Endothelial cell of hepatic sinusoid (primary cell): Measurements from ENCODE around the gene KCNB1.

ENCODE experiments used
- in situ Hi-C: cut with HindIII; loops from 2 replicates; pipeline ENCODE4 v1.10.0; 2017; ENCODE audit warnings: low sequenced_read_pairs

KCNB1 gene

DNA sequence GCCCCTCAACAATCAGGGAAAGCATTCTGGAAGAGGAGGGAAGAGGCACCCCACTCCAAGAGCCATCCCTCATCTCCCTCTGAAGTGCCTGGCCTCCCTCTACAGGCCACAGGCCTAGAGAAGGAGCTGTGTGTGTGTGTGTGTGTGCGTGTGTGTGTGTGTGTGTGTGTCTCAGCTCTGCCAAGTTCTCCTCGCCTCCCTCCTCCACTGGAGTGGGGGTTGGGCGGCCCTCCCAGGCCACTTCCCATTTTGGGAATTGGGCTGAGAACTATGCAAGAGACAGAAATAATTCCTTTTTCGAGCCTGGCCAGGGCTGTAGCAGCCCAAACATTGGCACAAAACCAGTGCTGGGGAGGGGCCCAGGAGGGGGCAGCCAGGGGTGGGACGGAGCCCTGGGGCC lies 35.7 kb downstream of the KCNB1 start:
- in situ Hi-C loops = no loop called here

GRCh38 chr20:49446080-49446479 lies 36.4 kb downstream of the KCNB1 start:
- in situ Hi-C loops = no loop called here

DNA sequence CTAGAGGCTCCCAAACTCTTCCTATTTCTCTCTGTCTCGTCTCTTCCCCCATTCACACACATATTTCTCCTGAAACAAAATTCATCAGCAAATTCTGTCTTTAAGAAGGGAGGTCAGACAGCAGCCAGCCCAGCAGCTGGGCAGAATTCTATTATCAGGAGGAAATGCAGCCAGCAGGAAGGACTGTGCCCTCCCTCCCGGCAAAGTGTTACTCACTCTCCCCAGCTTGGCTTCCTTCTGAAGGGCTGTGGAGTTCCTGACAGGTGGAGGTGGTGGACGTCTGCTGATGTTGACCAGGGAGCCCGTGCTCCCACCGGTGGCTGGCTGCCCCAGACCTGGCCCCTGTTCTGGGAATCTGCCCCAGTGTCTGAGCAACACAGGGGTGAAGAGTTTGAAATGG lies 37.3 kb downstream of the KCNB1 start:
- in situ Hi-C loops = no loop called here

DNA sequence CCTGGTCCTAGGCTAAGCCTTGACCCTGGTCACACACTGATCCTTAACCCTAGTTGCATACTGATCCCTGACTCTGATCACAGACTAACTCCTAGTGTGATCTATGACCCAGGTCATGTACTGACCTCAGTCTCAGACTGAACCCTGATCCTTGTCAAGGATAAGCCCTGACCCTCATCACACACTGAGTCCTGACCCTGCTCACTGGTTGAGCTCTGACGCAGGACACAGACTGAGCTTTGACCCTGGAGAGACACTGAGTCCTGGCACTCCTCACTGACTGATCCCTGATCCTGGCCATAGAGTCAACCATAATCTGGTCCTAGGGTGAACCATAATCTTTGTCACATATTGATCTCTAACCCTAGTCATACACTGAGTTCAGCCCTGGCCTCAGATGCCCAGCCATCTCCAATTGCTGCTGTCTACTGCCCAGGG lies 37.9 kb downstream of the KCNB1 start:
- in situ Hi-C loops = no loop called here

GRCh38 chr20:49437057-49437456 lies 45.4 kb downstream of the KCNB1 start:
- in situ Hi-C loops = no loop called here

- in situ Hi-C loops = no loop called here
Observed at GRCh38 chr20:49435639-49436038, 46.8 kb downstream of the KCNB1 start.

- in situ Hi-C loops = no loop called here
Observed at GRCh38 chr20:49433333-49433732, 49.1 kb downstream of the KCNB1 start.

- in situ Hi-C loops = no loop called here
Observed at GRCh38 chr20:49432550-49432949, 49.9 kb downstream of the KCNB1 start.

DNA sequence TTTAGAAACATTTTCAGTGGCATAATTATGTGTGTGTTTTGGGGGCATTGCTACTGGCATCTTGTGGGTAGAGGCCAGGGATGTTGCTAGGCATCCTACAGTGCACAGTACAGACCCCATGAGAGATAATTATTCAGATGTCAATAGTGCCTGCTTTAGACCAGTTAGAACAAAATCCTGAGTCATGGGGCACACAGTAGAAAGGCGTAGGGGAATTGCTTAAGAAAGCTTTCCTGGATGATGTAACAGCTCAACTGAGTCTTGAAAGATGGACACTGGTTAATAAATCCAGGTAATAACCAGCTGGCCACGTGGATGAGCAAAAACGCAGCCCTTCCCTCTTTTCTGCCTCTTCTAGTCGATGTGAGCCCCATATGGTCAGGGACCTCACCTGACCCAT lies 51.1 kb downstream of the KCNB1 start:
- in situ Hi-C loops = no loop called here

DNA sequence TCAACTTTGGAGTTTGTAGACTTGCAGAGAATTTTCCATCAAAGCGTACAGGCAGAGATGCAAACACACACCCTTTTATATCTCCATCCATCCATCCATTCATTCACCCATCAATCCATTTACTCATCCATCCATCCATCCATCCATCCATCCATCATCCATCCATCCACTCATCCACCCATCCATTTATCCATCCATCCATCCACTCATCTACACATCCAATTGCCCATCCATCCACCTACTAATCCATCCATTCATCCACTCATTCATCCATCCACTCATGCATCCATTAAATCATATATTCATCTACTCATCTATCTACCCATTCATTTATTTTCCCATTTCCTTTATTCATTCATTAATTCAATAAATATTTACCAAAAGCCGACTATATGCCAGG lies 52.1 kb downstream of the KCNB1 start:
- in situ Hi-C loops = no loop called here

GRCh38 chr20:49427751-49428518 lies 54.5 kb downstream of the KCNB1 start:
- in situ Hi-C loops = no loop called here

GRCh38 chr20:49426873-49427272 lies 55.6 kb downstream of the KCNB1 start:
- in situ Hi-C loops = no loop called here

DNA sequence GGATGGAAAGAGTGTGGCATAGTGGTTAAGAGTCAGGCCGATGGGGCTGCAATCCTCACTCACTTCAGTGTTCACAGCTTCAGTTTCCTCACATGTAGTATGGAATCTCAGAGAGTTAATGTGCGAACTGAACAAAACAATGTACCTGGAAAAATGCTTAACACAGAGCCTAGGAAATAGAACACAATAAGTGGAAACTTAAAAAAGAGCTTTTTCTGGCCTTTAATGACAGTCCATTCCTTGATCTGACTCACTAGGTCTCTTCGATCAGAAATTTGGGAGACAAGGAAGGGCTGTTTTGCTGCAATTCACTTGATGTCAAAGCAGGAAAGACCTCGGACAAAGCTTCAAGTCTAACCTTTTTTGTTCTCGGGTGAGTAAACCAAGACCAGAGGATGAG lies 56.1 kb downstream of the KCNB1 start:
- in situ Hi-C loops = no loop called here

DNA sequence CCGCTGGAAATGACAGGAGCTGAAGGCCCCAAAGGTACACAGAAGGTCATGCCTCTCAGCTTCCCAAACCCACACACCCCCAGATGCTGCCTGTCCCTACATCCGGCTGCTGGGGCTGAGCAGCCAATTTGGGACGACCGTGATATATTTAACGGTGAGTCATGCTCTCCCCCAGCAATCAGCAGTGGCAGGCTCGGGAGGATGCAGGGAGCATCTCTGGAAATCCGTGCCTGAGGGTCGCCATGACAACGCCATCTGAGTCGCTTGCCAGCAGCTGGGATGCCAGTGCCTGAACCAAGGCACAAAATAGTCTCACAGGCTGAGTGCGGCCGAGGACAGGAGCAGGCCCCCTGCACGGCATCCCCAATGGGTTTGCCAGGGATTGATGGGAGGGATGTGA lies 57.9 kb downstream of the KCNB1 start:
- in situ Hi-C loops = loop anchor here (5.0 kb wide), 2 partner anchors 48 to 103 kb away; no protein-coding TSS in a partner anchor

DNA sequence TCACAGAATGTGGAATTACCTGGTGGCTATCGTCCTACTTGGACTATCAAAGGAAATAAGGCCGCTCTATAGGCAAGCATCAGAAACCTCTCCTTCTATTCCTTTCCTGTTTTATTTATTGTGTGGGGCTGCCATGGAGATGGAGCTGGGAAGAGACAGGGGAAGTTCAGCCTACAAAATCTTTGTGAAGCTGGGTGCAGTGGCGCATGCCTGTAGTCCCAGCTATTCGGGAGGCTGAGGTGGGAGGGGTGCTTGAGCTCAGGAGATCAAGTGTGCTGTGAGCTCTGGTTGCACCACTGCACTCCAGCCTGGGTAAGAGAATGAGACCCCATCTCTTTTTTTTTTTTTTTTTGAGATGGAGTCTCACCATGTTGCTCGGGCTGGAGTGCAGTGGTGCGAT lies 60.3 kb downstream of the KCNB1 start:
- in situ Hi-C loops = loop anchor here (5.0 kb wide), 2 partner anchors 50 to 105 kb away; no protein-coding TSS in a partner anchor

- in situ Hi-C loops = loop anchor here (5.0 kb wide), 2 partner anchors 51 to 106 kb away; no protein-coding TSS in a partner anchor
Observed at GRCh38 chr20:49420811-49421295, 61.6 kb downstream of the KCNB1 start.

GRCh38 chr20:49420292-49420691 lies 62.2 kb downstream of the KCNB1 start:
- in situ Hi-C loops = loop anchor here (5.0 kb wide), 2 partner anchors 52 to 107 kb away; no protein-coding TSS in a partner anchor

- in situ Hi-C loops = loop anchor here (5.0 kb wide), 2 partner anchors 53 to 108 kb away; no protein-coding TSS in a partner anchor
Observed at GRCh38 chr20:49419785-49420184, 62.7 kb downstream of the KCNB1 start.

DNA sequence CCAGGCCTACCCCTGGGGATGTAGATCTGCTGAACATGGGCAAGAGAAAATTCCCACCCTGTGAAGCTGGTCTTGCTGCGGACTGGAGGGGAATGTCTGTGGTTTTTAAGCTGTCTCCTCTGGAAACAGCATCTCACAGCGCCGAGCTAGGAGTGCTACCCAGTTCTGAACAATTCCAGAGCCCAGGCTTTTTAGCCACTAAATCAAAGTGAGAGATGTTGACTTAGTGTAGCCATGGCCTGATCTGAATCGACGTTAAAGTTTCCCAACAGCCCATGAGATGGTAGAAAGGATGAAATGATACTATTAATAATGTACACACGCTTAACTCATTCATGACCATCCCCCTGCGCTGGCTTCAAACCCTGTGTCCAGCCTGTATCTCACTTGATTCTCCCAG lies 63.7 kb downstream of the KCNB1 start:
- in situ Hi-C loops = no loop called here

DNA sequence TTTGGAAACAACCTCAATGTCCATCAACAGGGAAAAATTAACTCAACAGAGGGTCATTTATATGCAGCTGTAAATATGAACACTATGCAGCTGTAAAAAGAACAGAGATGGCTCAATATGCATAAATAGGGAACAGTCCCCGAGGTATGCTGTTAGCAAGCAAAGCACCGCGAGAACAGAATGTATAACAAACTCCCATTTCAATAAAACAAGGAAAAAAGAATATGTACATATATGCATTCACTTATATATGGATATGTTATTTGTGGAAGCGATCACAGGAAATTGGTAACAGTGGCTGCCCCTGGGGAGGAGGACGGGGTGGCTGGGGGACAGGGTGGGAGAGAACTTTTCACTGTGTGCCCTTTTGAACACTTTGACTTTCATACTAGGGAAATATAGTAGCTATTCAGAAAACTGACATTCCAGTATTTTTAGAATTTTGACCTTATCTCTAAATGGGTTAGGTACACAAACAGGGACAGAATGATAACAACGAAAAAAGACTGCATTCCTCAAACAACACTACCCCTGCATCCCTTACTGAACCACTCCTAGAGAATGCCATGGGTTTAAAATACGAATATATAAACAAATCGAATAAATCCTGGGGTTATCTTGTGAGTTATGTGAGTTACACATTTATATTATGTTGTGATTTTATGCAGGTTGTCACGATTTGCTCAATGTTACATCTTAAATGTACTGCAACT lies 64.5 kb downstream of the KCNB1 start:
- in situ Hi-C loops = no loop called here

DNA sequence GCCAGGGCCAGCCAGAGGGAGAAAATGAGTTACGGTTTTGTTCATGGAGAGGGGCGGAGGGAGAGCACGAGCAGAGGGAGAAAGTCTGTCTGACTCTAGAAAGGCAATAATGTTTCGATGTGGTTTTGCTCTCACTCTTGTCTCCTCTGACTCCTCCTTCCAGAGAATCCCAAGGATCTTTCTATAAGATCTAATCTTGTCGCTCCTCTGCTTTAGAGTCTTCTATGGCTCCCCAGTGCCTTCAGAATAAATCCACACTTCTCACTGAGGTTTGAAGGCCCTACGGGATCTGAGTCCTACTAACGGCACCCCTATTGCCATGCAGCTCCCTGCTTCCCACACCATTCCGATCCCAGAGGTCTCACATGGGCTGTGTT lies 66.8 kb downstream of the KCNB1 start:
- in situ Hi-C loops = no loop called here
